GF-D8 (cell line): Measurements from ENCODE around the gene MRGPRF.

ENCODE experiments used
- DNase-seq: peaks from one replicate; lab custom pipeline; 2025; lab: John Stamatoyannopoulos, UW

MRGPRF gene

GRCh38 chr11:69022260-69022659 lies 9.2 kb upstream of the MRGPRF start:
- DNase-seq = no peak

GRCh38 chr11:69018924-69019323 lies 5.9 kb upstream of the MRGPRF start:
- DNase-seq = no peak

GRCh38 chr11:69017951-69018350 lies 4.9 kb upstream of the MRGPRF start:
- no peak for DNase-seq

GRCh38 chr11:69014898-69015549 lies 2.0 kb upstream of the MRGPRF start:
- DNase-seq = no peak

GRCh38 chr11:69014084-69014851 lies 1.2 kb upstream of the MRGPRF start:
- DNase-seq = no peak

- no peak for DNase-seq
Observed at GRCh38 chr11:69012092-69013008, 696 bp downstream of the MRGPRF start.

GRCh38 chr11:69011624-69012091 lies 1.4 kb downstream of the MRGPRF start:
- DNase-seq = no peak

GRCh38 chr11:69010964-69011623 lies 2.0 kb downstream of the MRGPRF start:
- no peak for DNase-seq

GRCh38 chr11:69010361-69010891 lies 2.6 kb downstream of the MRGPRF start:
- DNase-seq = no peak

- DNase-seq = no peak
Observed at GRCh38 chr11:69009441-69010211, 3.4 kb downstream of the MRGPRF start.

GRCh38 chr11:69008737-69009440 lies 4.2 kb downstream of the MRGPRF start:
- DNase-seq = no peak

GRCh38 chr11:69007975-69008381 lies 5.1 kb downstream of the MRGPRF start:
- no peak for DNase-seq

GRCh38 chr11:69006816-69007215 lies 6.2 kb downstream of the MRGPRF start:
- no peak for DNase-seq

GRCh38 chr11:69005631-69006368 lies 7.2 kb downstream of the MRGPRF start:
- DNase-seq = no peak

- DNase-seq = no peak
Observed at GRCh38 chr11:69005183-69005630, 7.8 kb downstream of the MRGPRF start.

GRCh38 chr11:69004411-69005182 lies 8.4 kb downstream of the MRGPRF start:
- DNase-seq = no peak

- no peak for DNase-seq
Observed at GRCh38 chr11:69003866-69004367, 9.1 kb downstream of the MRGPRF start.

GRCh38 chr11:69003301-69003865 lies 9.7 kb downstream of the MRGPRF start:
- no peak for DNase-seq
